CD14-positive monocyte (primary cell): ENCODE data around the gene OSBPL10. TPM values are rescaled to one million over a fixed set of nuclear protein-coding genes. Genes with fewer than 3 reads are reported as not detected.

Experiments used
- DNase-seq, 3 donors: peaks; one replicate each; pipeline ENCODE4 v3.0.0-alpha.2; 2011 to 2022
- H2AFZ ChIP-seq: 2 replicates; pipeline ENCODE4 v1.6.0; 2012; ENCODE audit warnings: mild to moderate bottlenecking, low read depth, low read length, inconsistent platforms; ENCODE audit not compliant: insufficient read depth, poor library complexity, severe bottlenecking
- H3K27ac ChIP-seq, 2 donors: 1 replicate in 1 of 2; 2 replicates in 1 of 2; pipeline ENCODE4 v1.5.1; 2012 to 2013; ENCODE audit warnings: low read length in 2 of 2, control low read depth in 1 of 2, inconsistent platforms in 1 of 2, low read depth in 1 of 2, mild to moderate bottlenecking in 1 of 2
- H3K27me3 ChIP-seq, 2 donors: one replicate each; pipeline versions ENCODE4 v1.6.0 to v1.6.1; 2011 to 2013; ENCODE audit warnings: low read length in 2 of 2; ENCODE audit not compliant: control insufficient read depth in 2 of 2, insufficient read depth in 2 of 2
- H3K36me3 ChIP-seq, 2 donors: replicated peaks in 1 of 2; 1 replicate in 1 of 2; 2 replicates in 1 of 2; pipeline versions ENCODE4 v1.5.1 to v1.6.1; 2012 to 2013; ENCODE audit warnings: low read length in 2 of 2, control low read depth in 1 of 2, inconsistent platforms in 1 of 2, mild to moderate bottlenecking in 1 of 2; ENCODE audit not compliant: insufficient read depth in 2 of 2, control insufficient read depth in 1 of 2
- H3K4me1 ChIP-seq, 2 donors: 1 replicate in 1 of 2; 2 replicates in 1 of 2; pipeline versions ENCODE4 v1.5.1 to v1.6.1; 2012 to 2013; ENCODE audit warnings: low read length in 2 of 2, control low read depth in 1 of 2, inconsistent platforms in 1 of 2, mild to moderate bottlenecking in 1 of 2, moderate library complexity in 1 of 2; ENCODE audit not compliant: insufficient read depth in 2 of 2, control insufficient read depth in 1 of 2
- H3K4me2 ChIP-seq: replicated peaks from 2 replicates; pipeline ENCODE3; 2012; ENCODE audit warnings: low read length, moderate library complexity, mild to moderate bottlenecking; ENCODE audit not compliant: poor library complexity, severe bottlenecking; ENCODE audit errors: extremely low read depth
- H3K4me3 ChIP-seq, 3 experiments: fragments of 200-600 bp in 1 of 3; sonication (generic) in 1 of 3; replicated peaks in 1 of 3; 1 replicate in 2 of 3; 2 replicates in 1 of 3; pipeline ENCODE4 v1.5.1; 2011 to 2013; ENCODE audit warnings: low read length in 3 of 3, mild to moderate bottlenecking in 3 of 3, control low read depth in 2 of 3, low read depth in 2 of 3, inconsistent platforms in 1 of 3, moderate library complexity in 1 of 3
- H3K79me2 ChIP-seq: 2 replicates; pipeline ENCODE4 v1.6.0; 2012; ENCODE audit warnings: mild to moderate bottlenecking, control low read depth, inconsistent platforms, low read length, moderate library complexity; ENCODE audit not compliant: insufficient read depth
- H3K9ac ChIP-seq: 2 replicates; pipeline ENCODE4 v1.6.0; 2017; ENCODE audit warnings: low read length, mild to moderate bottlenecking; ENCODE audit not compliant: insufficient read depth, poor library complexity, severe bottlenecking
- H3K9me3 ChIP-seq, 2 donors: replicated peaks in 1 of 2; 1 replicate in 1 of 2; 2 replicates in 1 of 2; pipeline versions ENCODE4 v1.5.1 to v1.6.1; 2012 to 2013; ENCODE audit warnings: low read length in 2 of 2, control low read depth in 1 of 2; ENCODE audit not compliant: control insufficient read depth in 1 of 2, insufficient read depth in 1 of 2
- H4K20me1 ChIP-seq: 2 replicates; pipeline ENCODE4 v1.6.0; 2012; ENCODE audit warnings: mild to moderate bottlenecking, low read length, control low read depth, moderate library complexity; ENCODE audit not compliant: insufficient read depth
- H3K27ac Mint-ChIP-seq, 7 donors: one replicate each; pipeline ENCODE4 v1.8.0; 2020; ENCODE audit warnings: mild to moderate bottlenecking in 7 of 7, mixed read lengths in 7 of 7, moderate library complexity in 6 of 7, inconsistent platforms in 2 of 7
- H3K27me3 Mint-ChIP-seq, 3 donors: one replicate each; pipeline ENCODE4 v1.8.0; 2021 to 2022; ENCODE audit warnings: low read depth in 3 of 3, mild to moderate bottlenecking in 3 of 3, mixed read lengths in 3 of 3, moderate library complexity in 3 of 3, inconsistent platforms in 1 of 3
- H3K36me3 Mint-ChIP-seq, 2 donors: one replicate each; pipeline ENCODE4 v1.8.0; 2020; ENCODE audit warnings: mixed read lengths in 2 of 2, inconsistent platforms in 1 of 2, mild to moderate bottlenecking in 1 of 2
- H3K4me1 Mint-ChIP-seq: one replicate; pipeline ENCODE4 v1.8.0; 2020; ENCODE audit warnings: mild to moderate bottlenecking, mixed read lengths
- H3K4me3 Mint-ChIP-seq, 2 donors: one replicate each; pipeline ENCODE4 v1.8.0; 2020; ENCODE audit warnings: mild to moderate bottlenecking in 2 of 2, mixed read lengths in 2 of 2, moderate library complexity in 1 of 2
- H3K9me3 Mint-ChIP-seq, 7 donors: one replicate each; pipeline ENCODE4 v1.8.0; 2020 to 2022; ENCODE audit warnings: mixed read lengths in 7 of 7, mild to moderate bottlenecking in 6 of 7, moderate library complexity in 6 of 7, inconsistent platforms in 2 of 7
- WGBS: methylation state at CpG from one replicate; pipeline ENCODE4 v1.1.5; 2013; ENCODE audit warnings: missing lambda C conversion rate; ENCODE audit not compliant: insufficient coverage; 5-methylcytosine and 5-hydroxymethylcytosine counted together
- intact Hi-C, 2 donors: fragments of 100-400 bp; cut with micrococcal nuclease; formaldehyde crosslinking; loops; one replicate each; pipeline versions ENCODE4 v1.15.0 to v1.15.1; 2023
- polyA plus RNA-seq, 3 donors: library from polyadenylated mRNA; depleted of rRNA in 1 of 3; unstranded in 2 of 3; stranded (reverse) in 1 of 3; fragments of 300-500 nt in 2 of 3; fragments of >200 nt in 1 of 3; fragmentation: Illumina TruSeq in 2 of 3; gene quantifications; 1 replicate in 2 of 3; 2 replicates in 1 of 3; pipeline ENCODE4 v1.2.3, GENCODE V29; 2012 to 2021
- TF ChIP-seq, protein P1 (sequence below): fragments of 200-600 bp; IDR thresholded peaks from one replicate; pipeline ENCODE4 v1.8.0; 2022; ENCODE audit warnings: antibody characterized with exemption, mild to moderate bottlenecking

OSBPL10 gene
- polyA plus RNA-seq, 3 donors, result 0.03 TPM; not detected in 2

DNA sequence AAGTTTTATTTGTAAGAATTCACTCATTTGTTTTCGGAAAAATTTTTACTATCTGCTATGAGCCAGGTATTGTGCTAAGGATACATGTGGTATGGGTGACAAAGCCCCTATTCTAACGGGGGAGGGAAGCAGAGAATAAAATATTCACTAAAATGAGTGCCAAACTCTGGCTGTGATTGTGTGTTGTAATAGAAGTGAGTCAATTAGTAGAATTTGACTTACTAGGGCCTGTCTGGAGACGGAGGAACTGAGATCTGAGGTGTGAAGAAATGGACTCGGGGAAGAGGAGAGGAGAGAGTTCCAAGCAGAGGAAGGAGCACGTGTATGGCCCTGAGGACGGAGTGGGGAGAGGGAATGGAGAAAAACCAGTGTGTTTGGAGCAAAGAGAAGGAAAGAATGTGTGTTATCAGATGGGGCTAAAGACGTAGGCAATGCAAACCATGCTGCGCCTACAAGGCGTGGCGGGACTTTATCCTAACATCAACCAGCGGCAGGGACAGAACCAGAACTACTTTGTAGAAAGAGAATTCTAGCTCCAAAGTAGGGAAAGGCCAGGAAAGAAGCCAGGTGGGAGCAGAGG is 89.1 kb downstream of the OSBPL10 start:
- H3K27ac ChIP-seq, result no peak overlapping the region
- TF ChIP-seq, protein P1, sequence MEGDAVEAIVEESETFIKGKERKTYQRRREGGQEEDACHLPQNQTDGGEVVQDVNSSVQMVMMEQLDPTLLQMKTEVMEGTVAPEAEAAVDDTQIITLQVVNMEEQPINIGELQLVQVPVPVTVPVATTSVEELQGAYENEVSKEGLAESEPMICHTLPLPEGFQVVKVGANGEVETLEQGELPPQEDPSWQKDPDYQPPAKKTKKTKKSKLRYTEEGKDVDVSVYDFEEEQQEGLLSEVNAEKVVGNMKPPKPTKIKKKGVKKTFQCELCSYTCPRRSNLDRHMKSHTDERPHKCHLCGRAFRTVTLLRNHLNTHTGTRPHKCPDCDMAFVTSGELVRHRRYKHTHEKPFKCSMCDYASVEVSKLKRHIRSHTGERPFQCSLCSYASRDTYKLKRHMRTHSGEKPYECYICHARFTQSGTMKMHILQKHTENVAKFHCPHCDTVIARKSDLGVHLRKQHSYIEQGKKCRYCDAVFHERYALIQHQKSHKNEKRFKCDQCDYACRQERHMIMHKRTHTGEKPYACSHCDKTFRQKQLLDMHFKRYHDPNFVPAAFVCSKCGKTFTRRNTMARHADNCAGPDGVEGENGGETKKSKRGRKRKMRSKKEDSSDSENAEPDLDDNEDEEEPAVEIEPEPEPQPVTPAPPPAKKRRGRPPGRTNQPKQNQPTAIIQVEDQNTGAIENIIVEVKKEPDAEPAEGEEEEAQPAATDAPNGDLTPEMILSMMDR, result no peak
- no peaks in the 10 kb centered on the region for H3K4me1 Mint-ChIP-seq
- no peak for DNase-seq
- H3K27me3 ChIP-seq, result no peaks in the 10 kb centered on the region
- no peaks in the 10 kb centered on the region for H3K9me3 ChIP-seq
- H3K9me3 Mint-ChIP-seq, result no peaks in the 10 kb centered on the region
- peaks cover 2 to 4% (median 2%) of the 10 kb centered on the region in 3 donors for H3K27me3 Mint-ChIP-seq
- H3K79me2 ChIP-seq, result no peaks in the 10 kb centered on the region
- no peaks in the 10 kb centered on the region for H3K4me1 ChIP-seq
- H3K4me3 Mint-ChIP-seq, result no peak overlapping the region
- intact Hi-C loops, result no loop called here
- no peak overlapping the region for H3K4me3 ChIP-seq
- H3K36me3 Mint-ChIP-seq, result no peaks in the 10 kb centered on the region
- H3K27ac Mint-ChIP-seq, result no peak overlapping the region
- H3K9ac ChIP-seq, result no peak overlapping the region
- H3K4me2 ChIP-seq, result no peak overlapping the region
- no peak overlapping the region for H2AFZ ChIP-seq
- H4K20me1 ChIP-seq, result no peaks in the 10 kb centered on the region
- 82% methylated on average over 5 of the region's 11 CpGs for WGBS
- no peaks in the 10 kb centered on the region for H3K36me3 ChIP-seq

DNA sequence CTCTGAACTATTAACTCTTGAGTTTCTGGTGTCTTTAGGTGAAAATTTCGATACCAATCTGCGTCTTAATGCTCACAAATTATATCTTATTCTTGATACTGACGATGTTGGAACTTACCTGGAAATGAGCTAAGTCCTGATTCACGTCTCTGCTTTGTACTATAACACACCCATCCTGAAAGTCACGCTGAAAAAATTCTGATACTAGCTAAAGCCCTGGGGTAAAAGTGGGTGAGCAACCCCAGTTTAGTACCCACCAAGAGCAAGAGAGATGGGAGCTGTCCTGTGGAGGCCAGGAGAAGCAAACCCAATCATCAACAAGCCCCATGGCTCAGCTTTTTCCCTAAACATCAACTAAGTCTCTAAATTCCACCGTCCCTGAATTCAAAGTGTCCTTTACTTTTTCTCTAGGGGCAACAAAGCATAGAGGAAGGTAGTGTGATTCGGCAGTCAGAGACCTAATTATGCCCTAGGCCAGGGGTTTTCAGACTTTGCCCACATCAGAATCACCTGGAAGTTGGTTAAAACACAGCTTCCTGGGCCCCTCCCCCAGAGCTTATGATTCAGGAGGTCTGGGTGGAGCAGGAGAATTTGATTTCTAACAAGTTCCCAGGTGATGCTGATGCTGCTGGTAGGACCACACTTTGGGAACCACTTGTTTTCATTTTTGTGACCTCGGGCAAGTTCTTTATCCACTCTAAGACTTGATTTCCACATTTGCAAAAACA is 90.2 kb downstream of the OSBPL10 start:
- DNase-seq, result no peak
- H3K9ac ChIP-seq, result no peak overlapping the region
- H3K27ac ChIP-seq, result no peak overlapping the region
- Mint-ChIP-seq H3K4me3 (no peak overlapping the region), H3K27ac (no peak overlapping the region), H3K9me3 (no peaks in the 10 kb centered on the region), H3K4me1 (no peaks in the 10 kb centered on the region), H3K36me3 (no peaks in the 10 kb centered on the region), H3K27me3 (peaks cover 2 to 4% (median 2%) of the 10 kb centered on the region in 3 donors)
- TF ChIP-seq, protein P1, result no peak
- no peaks in the 10 kb centered on the region for H3K4me1 ChIP-seq
- intact Hi-C loops, result no loop called here
- H3K79me2 ChIP-seq, result no peaks in the 10 kb centered on the region
- no peak overlapping the region for H3K4me3 ChIP-seq
- no peaks in the 10 kb centered on the region for H3K9me3 ChIP-seq
- H3K4me2 ChIP-seq, result no peak overlapping the region
- WGBS, result 80% methylated on average over 1 of the region's 8 CpGs
- H3K36me3 ChIP-seq, result no peaks in the 10 kb centered on the region
- H2AFZ ChIP-seq, result no peak overlapping the region
- no peaks in the 10 kb centered on the region for H4K20me1 ChIP-seq
- no peaks in the 10 kb centered on the region for H3K27me3 ChIP-seq
